GM18909 (cell line): ENCODE measurements around the gene SPSB3.

ENCODE experiments used
- ATAC-seq: cut with Tn5 transposase; IDR thresholded peaks from one replicate; pipeline ENCODE4 v1.9.1; 2021; ENCODE audit warnings: mild to moderate bottlenecking; ENCODE audit not compliant: unreplicated experiment, poor library complexity

Gene SPSB3

GRCh38 chr16:1776672-1776955 is 5.8 kb downstream of the SPSB3 start:
- no peak for ATAC-seq

- no peak for ATAC-seq
Measured at GRCh38 chr16:1775846-1776671, 6.3 kb downstream of the SPSB3 start.

GRCh38 chr16:1775006-1775845 is 7.1 kb downstream of the SPSB3 start:
- ATAC-seq = no peak

GRCh38 chr16:1774448-1774780 is 8.0 kb downstream of the SPSB3 start:
- ATAC-seq = no peak

- no peak for ATAC-seq
Measured at GRCh38 chr16:1773703-1774447, 8.5 kb downstream of the SPSB3 start.

GRCh38 chr16:1772908-1773702 is 9.3 kb downstream of the SPSB3 start, which contains the start of gene MRPS34:
Gene MRPS34, minus strand, starts transcription at chr16:1773134. Its CDS starts 15 bp downstream, at chr16:1773119.
- peak; percentile 53 for ATAC-seq

GRCh38 chr16:1772362-1772907 is 9.9 kb downstream of the SPSB3 start, which contains the start of gene EME2:
Gene EME2, plus strand, starts transcription at chr16:1772810. Its CDS starts 418 bp downstream, at chr16:1773228.
- ATAC-seq = peak; percentile 11

GRCh38 chr16:1771864-1772361 is 10.5 kb downstream of the SPSB3 start:
- no peak for ATAC-seq

GRCh38 chr16:1771188-1771863 is 11.0 kb downstream of the SPSB3 start, which contains the start of gene NME3:
Gene NME3, minus strand, starts transcription at chr16:1771543. Its CDS starts 9 bp downstream, at chr16:1771534.
- ATAC-seq = no peak

- ATAC-seq = no peak
Measured at GRCh38 chr16:1770328-1771187, 11.8 kb downstream of the SPSB3 start.

- ATAC-seq = no peak
Measured at GRCh38 chr16:1769402-1770300, 12.7 kb downstream of the SPSB3 start.

GRCh38 chr16:1768767-1769401 is 13.5 kb downstream of the SPSB3 start:
- ATAC-seq = no peak

- no peak for ATAC-seq
Measured at GRCh38 chr16:1768061-1768766, 14.2 kb downstream of the SPSB3 start.

- ATAC-seq = no peak
Measured at GRCh38 chr16:1767116-1767994, 15.0 kb downstream of the SPSB3 start.

GRCh38 chr16:1766701-1767100 is 15.7 kb downstream of the SPSB3 start:
- ATAC-seq = no peak
